22Rv1 (cell line): Measurements from ENCODE around the gene PNMA6F.

ENCODE experiments used
- H3K27ac ChIP-seq: fragments of 450-650 bp; 2 replicates; pipeline ENCODE4 v1.5.1; 2017
- CTCF ChIP-seq: fragments of 450-650 bp; IDR thresholded peaks from 2 replicates; pipeline ENCODE4 v1.5.1; 2017; ENCODE audit warnings: mild to moderate bottlenecking
- ZFX ChIP-seq: fragments of 450-650 bp; IDR thresholded peaks from 2 replicates; pipeline ENCODE4 v1.6.1; 2017; ENCODE audit warnings: antibody characterized with exemption, borderline replicate concordance

PNMA6F gene

GRCh38 chrX:153361781-153362397 lies 40.3 kb upstream of the PNMA6F start:
- TF ChIP-seq ZFX (no peak), CTCF (no peak)
- no peak overlapping the region for H3K27ac ChIP-seq

DNA sequence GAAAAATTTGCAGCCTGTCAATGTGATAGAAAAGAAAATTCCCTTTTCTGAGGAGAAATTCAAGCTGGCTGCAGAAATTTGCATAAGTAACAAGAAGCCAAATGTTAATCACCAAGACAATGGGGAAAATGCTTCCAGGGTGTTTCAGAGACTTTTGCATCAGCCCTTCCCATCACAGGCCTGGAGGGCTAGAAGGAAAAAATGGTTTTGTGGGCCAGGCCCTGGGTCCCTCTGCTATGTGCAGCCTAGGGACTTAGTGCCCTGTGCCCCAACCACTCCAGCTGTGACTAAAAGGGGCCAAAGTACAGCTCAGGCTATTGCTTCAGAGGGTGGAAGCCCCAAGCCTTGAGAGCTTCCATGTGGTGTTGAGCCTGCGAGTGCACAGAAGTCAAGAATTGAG lies 36.3 kb upstream of the PNMA6F start:
- TF ChIP-seq CTCF (no peak), ZFX (no peak)

DNA sequence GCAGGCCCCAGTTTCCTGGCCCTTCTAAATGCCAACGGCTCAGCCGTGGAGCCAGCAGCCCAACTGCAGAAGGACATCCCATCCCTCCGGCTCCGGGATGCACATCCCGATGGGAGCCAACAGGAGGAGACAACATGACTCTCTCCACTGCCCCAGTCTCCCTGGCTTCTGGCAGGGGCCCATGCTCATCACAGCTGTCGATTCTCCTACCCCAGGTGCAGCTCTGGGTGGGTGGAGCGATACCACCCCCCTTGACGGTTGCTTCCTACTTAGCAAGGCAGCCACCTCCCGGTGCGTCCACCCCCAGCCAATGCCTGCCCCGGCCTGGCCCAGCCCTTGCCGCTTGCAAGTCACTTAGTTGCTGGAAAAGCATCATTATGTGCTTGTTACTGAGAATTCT lies 31.8 kb upstream of the PNMA6F start:
- H3K27ac ChIP-seq: no peak overlapping the region
- TF ChIP-seq CTCF: no peak
- no peak for TF ChIP-seq ZFX

More for the DNA sequence above, 36.3 kb upstream of the PNMA6F start:
- H3K27ac ChIP-seq: no peak overlapping the region

- H3K27ac ChIP-seq: no peak overlapping the region
- TF ChIP-seq ZFX (no peak), CTCF (no peak)
Measured at GRCh38 chrX:153352858-153353257, 31.3 kb upstream of the PNMA6F start.

- H3K27ac ChIP-seq: no peak overlapping the region
- TF ChIP-seq CTCF (no peak), ZFX (no peak)
Measured at GRCh38 chrX:153351981-153352380, 30.4 kb upstream of the PNMA6F start.

- no peak overlapping the region for H3K27ac ChIP-seq
- no peak for TF ChIP-seq CTCF
Measured at GRCh38 chrX:153349952-153350351, 28.4 kb upstream of the PNMA6F start.

- no peak for TF ChIP-seq CTCF
- no peak for TF ChIP-seq ZFX
- H3K27ac ChIP-seq: no peak overlapping the region
Measured at GRCh38 chrX:153348421-153348820, 26.9 kb upstream of the PNMA6F start.
